HepG2 (cell line): ENCODE data around the gene SERPINI1. TPM values are rescaled to one million over a fixed set of nuclear protein-coding genes. Genes with fewer than 3 reads are reported as not detected.

ENCODE experiments used
- ARID3A ChIP-seq: IDR thresholded peaks from 2 replicates; pipeline ENCODE4 v1.6.1; 2012; ENCODE audit warnings: low read depth, low read length, improper control_type of control experiment
- CEBPB ChIP-seq: IDR thresholded peaks from 2 replicates; pipeline ENCODE4 v1.6.1; 2011; ENCODE audit warnings: low read depth, low read length, improper control_type of control experiment, borderline replicate concordance
- CEBPG ChIP-seq: IDR thresholded peaks from 2 replicates; pipeline ENCODE4 v1.6.1; 2016
- EP300 ChIP-seq, 3 experiments: sonication (generic) in 1 of 3; formaldehyde crosslinking in 1 of 3; IDR thresholded peaks; 2 replicates each; pipeline versions ENCODE4 v1.5.1 to v1.6.1; 2011 to 2020; ENCODE audit warnings: low read depth in 2 of 3, low read length in 2 of 3, borderline replicate concordance in 1 of 3, improper control_type of control experiment in 1 of 3, mild to moderate bottlenecking in 1 of 3, missing genetic modification reagents in 1 of 3, moderate library complexity in 1 of 3
- FOXA1 ChIP-seq, 2 experiments: fragments of 450-650 bp in 1 of 2; sonication (generic) in 1 of 2; formaldehyde crosslinking in 1 of 2; IDR thresholded peaks; 2 replicates each; pipeline versions ENCODE4 v1.4.0 to v1.6.1; 2016 to 2020; ENCODE audit warnings: missing genetic modification reagents in 1 of 2
- HNF4A ChIP-seq: sonication (generic); formaldehyde crosslinking; IDR thresholded peaks from 2 replicates; pipeline ENCODE4 v1.4.0; 2020; ENCODE audit warnings: missing genetic modification reagents
- MAFF ChIP-seq: IDR thresholded peaks from 2 replicates; pipeline ENCODE4 v1.6.1; 2011; ENCODE audit warnings: low read depth, low read length, improper control_type of control experiment
- MAFK ChIP-seq, 2 experiments: IDR thresholded peaks in 1 of 2; conservative IDR thresholded peaks in 1 of 2; 2 replicates each; pipeline ENCODE4 v1.6.1; 2011; ENCODE audit warnings: improper control_type of control experiment in 2 of 2, low read length in 2 of 2
- MIXL1 ChIP-seq: IDR thresholded peaks from 2 replicates; pipeline ENCODE4 v1.6.1; 2016
- NCOR1 ChIP-seq: fragments of 200-600 bp; sonication (generic); IDR thresholded peaks from 2 replicates; pipeline ENCODE4 v1.7.0; 2017; ENCODE audit warnings: antibody characterized with exemption, low read length, borderline replicate concordance
- PCBP1 ChIP-seq: fragments of 200-400 bp; formaldehyde crosslinking; IDR thresholded peaks from 2 replicates; pipeline ENCODE4 v1.6.1; 2017; ENCODE audit warnings: mild to moderate bottlenecking, low read depth, low read length, borderline replicate concordance
- RAD51 ChIP-seq: fragments of 450-650 bp; IDR thresholded peaks from 2 replicates; pipeline ENCODE4 v1.6.1; 2016; ENCODE audit warnings: borderline replicate concordance
- SAP130 ChIP-seq: IDR thresholded peaks from 2 replicates; pipeline ENCODE4 v1.6.1; 2016; ENCODE audit warnings: low read depth
- SOX13 ChIP-seq, 3 experiments: fragments of 450-650 bp in 1 of 3; sonication (generic) in 1 of 3; formaldehyde crosslinking in 1 of 3; IDR thresholded peaks in 2 of 3; conservative IDR thresholded peaks in 1 of 3; 2 replicates each; pipeline versions ENCODE4 v1.5.0 to v1.6.1; 2016 to 2020; ENCODE audit warnings: antibody characterized with exemption in 1 of 3, mild to moderate bottlenecking in 1 of 3, missing compliant biosample characterization in 1 of 3, missing genetic modification reagents in 1 of 3, moderate library complexity in 1 of 3
- TFAP4 ChIP-seq: sonication (generic); IDR thresholded peaks from 2 replicates; pipeline ENCODE4 v1.6.1; 2016; ENCODE audit warnings: low read depth, borderline replicate concordance
- TGIF2 ChIP-seq: IDR thresholded peaks from 2 replicates; pipeline ENCODE4 v1.6.1; 2016; ENCODE audit warnings: control low read depth, missing compliant biosample characterization
- ZBTB1 ChIP-seq: sonication (generic); formaldehyde crosslinking; IDR thresholded peaks from 2 replicates; pipeline ENCODE4 v1.4.0; 2020; ENCODE audit warnings: missing genetic modification reagents, borderline replicate concordance
- ZEB1 ChIP-seq: IDR thresholded peaks from 2 replicates; pipeline ENCODE4 v1.6.1; 2012; ENCODE audit warnings: mild to moderate bottlenecking, low read depth, inconsistent platforms; ENCODE audit not compliant: insufficient replicate concordance
- ZNF572 ChIP-seq: sonication (generic); formaldehyde crosslinking; IDR thresholded peaks from 2 replicates; pipeline ENCODE4 v1.5.1; 2020; ENCODE audit warnings: mild to moderate bottlenecking, missing genetic modification reagents
- polyA plus RNA-seq, 8 experiments: library from polyadenylated mRNA; depleted of rRNA in 3 of 8; stranded (reverse) in 7 of 8; unstranded in 1 of 8; fragments of >200 nt; fragmentation: Illumina TruSeq in 4 of 8; extraction: Trizol in 4 of 8; gene quantifications; 2 replicates each; pipeline versions ENCODE4 v1.2.1 to v1.2.3, GENCODE V29; 2011 to 2016; ENCODE audit warnings: low read depth in 4 of 8, missing spikeins in 1 of 8, mixed read lengths in 1 of 8; ENCODE audit not compliant: insufficient read depth in 1 of 8
- total RNA-seq, 5 experiments: library from RNA; depleted of rRNA; stranded (reverse); fragments of >200 nt; fragmentation: Illumina TruSeq; extraction: Trizol; gene quantifications; 2 replicates each; pipeline ENCODE4 v1.2.3, GENCODE V29; 2016; ENCODE audit warnings: low read depth in 1 of 5
- TF ChIP-seq, protein P1 (sequence below): IDR thresholded peaks from 2 replicates; pipeline ENCODE4 v1.6.1; 2016; ENCODE audit warnings: low read depth
- TF ChIP-seq, protein P2 (sequence below), 2 experiments: IDR thresholded peaks; 2 replicates each; pipeline ENCODE4 v1.6.1; 2011 to 2012; ENCODE audit warnings: low read length in 2 of 2, borderline replicate concordance in 1 of 2, low read depth in 1 of 2, mild to moderate bottlenecking in 1 of 2, moderate library complexity in 1 of 2

SERPINI1 gene
- total and polyA plus RNA-seq, 2 of the 13 experiments (the other 11 are each of a cell fraction or from before 2014, with no cell fraction given): 14.7 to 58.0 TPM

DNA sequence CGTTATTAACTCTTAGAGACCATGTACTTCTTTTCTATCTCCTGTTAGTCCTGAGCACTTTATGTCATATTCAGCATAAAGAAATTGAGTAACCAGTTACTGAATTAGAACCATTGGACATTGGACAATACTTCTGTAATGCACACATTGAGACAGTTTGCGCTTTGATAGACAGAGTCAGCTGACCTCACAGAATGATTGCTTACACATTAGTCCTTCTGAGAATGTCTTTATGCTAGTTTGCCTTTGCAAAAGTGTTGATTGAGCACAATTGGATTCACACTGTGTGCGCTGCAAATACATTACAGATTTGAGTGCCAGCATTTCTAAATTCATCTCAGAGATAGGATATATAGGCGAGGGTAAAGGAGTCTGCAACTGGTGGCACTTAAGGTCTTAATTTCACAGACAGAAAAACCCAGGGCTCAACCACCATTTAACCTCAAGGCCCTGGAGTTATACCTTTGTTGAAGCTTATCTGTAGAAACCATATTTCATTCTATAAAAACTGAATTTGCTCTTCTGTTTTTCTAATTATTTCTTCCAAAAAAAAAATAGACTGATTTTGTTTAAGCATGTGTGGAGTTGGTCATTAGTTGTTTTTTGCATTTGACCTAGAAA, 3.8 kb downstream of the SERPINI1 start (continued):
- TF ChIP-seq CEBPG (CRISPR knock-in tag) (peak; percentile 63), ZEB1 (no peak), HNF4A (CRISPR knock-in tag) (peak; percentile 44), ZNF572 (CRISPR knock-in tag) (no peak), MIXL1 (CRISPR knock-in tag) (0 out of 2 replicates have a peak, but pooled peaks have one; percentile 36), NCOR1 (peak; percentile 42; the same call in 1 of the 2 replicates), CEBPB (peak; percentile 32; the same call in 1 of the 2 replicates), SAP130 (CRISPR knock-in tag) (0 out of 2 replicates have a peak, but pooled peaks have one; percentile 24), ZBTB1 (no peak), PCBP1 (no peak), SOX13 (IDR thresholded peaks at IDR 0.05) (no peak), SOX13 (CRISPR knock-in tag; conservative IDR thresholded peaks at IDR 0.05 in 1 of 2, IDR thresholded peaks at IDR 0.05 in 1 of 2) (peak in 1 of 2 experiments; percentile 57; a peak in 1 of 4 replicates), RAD51 (0 out of 2 replicates have a peak, but pooled peaks have one; percentile 21), FOXA1 (IDR thresholded peaks at IDR 0.05) (no peak), FOXA1 (CRISPR knock-in tag; IDR thresholded peaks at IDR 0.05) (0 out of 2 replicates have a peak, but pooled peaks have one; percentile 20), ARID3A (peak; percentile 89), TFAP4 (0 out of 2 replicates have a peak, but pooled peaks have one; percentile 8), TGIF2 (CRISPR knock-in tag) (no peak), EP300 (IDR thresholded peaks at IDR 0.05; ENCODE audit: low read depth in 2 of 2, low read length in 2 of 2) (peak in 1 of 2 experiments; percentile 17; a peak in 1 of 4 replicates), EP300 (CRISPR knock-in tag; IDR thresholded peaks at IDR 0.05; ENCODE audit: borderline replicate concordance) (no peak), MAFK (conservative IDR thresholded peaks at IDR 0.05 in 1 of 2, IDR thresholded peaks at IDR 0.05 in 1 of 2; ENCODE audit: low read length in 2 of 2) (peak; percentile 61 to 83), MAFF (peak; percentile 76)
- TF ChIP-seq, protein P1, sequence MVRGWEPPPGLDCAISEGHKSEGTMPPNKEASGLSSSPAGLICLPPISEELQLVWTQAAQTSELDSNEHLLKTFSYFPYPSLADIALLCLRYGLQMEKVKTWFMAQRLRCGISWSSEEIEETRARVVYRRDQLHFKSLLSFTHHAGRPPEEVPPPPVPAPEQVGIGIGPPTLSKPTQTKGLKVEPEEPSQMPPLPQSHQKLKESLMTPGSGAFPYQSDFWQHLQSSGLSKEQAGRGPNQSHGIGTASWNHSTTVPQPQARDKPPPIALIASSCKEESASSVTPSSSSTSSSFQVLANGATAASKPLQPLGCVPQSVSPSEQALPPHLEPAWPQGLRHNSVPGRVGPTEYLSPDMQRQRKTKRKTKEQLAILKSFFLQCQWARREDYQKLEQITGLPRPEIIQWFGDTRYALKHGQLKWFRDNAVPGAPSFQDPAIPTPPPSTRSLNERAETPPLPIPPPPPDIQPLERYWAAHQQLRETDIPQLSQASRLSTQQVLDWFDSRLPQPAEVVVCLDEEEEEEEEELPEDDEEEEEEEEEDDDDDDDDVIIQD (CRISPR knock-in tag): peak; percentile 44; the same call in 1 of the 2 replicates
- TF ChIP-seq, protein P2, sequence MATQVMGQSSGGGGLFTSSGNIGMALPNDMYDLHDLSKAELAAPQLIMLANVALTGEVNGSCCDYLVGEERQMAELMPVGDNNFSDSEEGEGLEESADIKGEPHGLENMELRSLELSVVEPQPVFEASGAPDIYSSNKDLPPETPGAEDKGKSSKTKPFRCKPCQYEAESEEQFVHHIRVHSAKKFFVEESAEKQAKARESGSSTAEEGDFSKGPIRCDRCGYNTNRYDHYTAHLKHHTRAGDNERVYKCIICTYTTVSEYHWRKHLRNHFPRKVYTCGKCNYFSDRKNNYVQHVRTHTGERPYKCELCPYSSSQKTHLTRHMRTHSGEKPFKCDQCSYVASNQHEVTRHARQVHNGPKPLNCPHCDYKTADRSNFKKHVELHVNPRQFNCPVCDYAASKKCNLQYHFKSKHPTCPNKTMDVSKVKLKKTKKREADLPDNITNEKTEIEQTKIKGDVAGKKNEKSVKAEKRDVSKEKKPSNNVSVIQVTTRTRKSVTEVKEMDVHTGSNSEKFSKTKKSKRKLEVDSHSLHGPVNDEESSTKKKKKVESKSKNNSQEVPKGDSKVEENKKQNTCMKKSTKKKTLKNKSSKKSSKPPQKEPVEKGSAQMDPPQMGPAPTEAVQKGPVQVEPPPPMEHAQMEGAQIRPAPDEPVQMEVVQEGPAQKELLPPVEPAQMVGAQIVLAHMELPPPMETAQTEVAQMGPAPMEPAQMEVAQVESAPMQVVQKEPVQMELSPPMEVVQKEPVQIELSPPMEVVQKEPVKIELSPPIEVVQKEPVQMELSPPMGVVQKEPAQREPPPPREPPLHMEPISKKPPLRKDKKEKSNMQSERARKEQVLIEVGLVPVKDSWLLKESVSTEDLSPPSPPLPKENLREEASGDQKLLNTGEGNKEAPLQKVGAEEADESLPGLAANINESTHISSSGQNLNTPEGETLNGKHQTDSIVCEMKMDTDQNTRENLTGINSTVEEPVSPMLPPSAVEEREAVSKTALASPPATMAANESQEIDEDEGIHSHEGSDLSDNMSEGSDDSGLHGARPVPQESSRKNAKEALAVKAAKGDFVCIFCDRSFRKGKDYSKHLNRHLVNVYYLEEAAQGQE (IDR thresholded peaks at IDR 0.05; ENCODE audit: borderline replicate concordance in 1 of 2, low read depth in 1 of 2, low read length in 2 of 2): no peak
